Mesenchymal stem cell (in vitro differentiated cells and primary cell): ENCODE data around the gene NXT2.

ENCODE experiments used
- DNase-seq: peaks from one replicate; pipeline ENCODE4 v3.0.0-alpha.2; 2013
- H2AFZ ChIP-seq: one replicate; pipeline ENCODE4 v1.6.1; 2013; ENCODE audit warnings: low read depth, mild to moderate bottlenecking, control low read depth, inconsistent platforms, low read length, moderate library complexity
- H2AK5ac ChIP-seq: 2 replicates; pipeline ENCODE4 v1.6.1; 2013; ENCODE audit warnings: low read length, moderate library complexity, mild to moderate bottlenecking, inconsistent platforms; ENCODE audit not compliant: severe bottlenecking
- H2BK120ac ChIP-seq: one replicate; pipeline ENCODE4 v1.6.1; 2013; ENCODE audit warnings: low read depth, mild to moderate bottlenecking, inconsistent platforms, low read length, moderate library complexity
- H2BK12ac ChIP-seq, 2 experiments: one replicate each; pipeline ENCODE4 v1.6.1; 2013; ENCODE audit warnings: inconsistent platforms in 2 of 2, low read length in 2 of 2, mild to moderate bottlenecking in 2 of 2, moderate library complexity in 2 of 2, control low read depth in 1 of 2
- H2BK15ac ChIP-seq: one replicate; pipeline ENCODE4 v1.6.1; 2013; ENCODE audit warnings: mild to moderate bottlenecking, low read depth, inconsistent platforms; ENCODE audit not compliant: poor library complexity, severe bottlenecking
- H2BK5ac ChIP-seq: 2 replicates; pipeline ENCODE4 v1.6.1; 2013; ENCODE audit warnings: low read depth, mild to moderate bottlenecking, low read length, control low read depth, inconsistent platforms; ENCODE audit not compliant: poor library complexity, severe bottlenecking
- H3K14ac ChIP-seq, 2 experiments: one replicate each; pipeline ENCODE4 v1.6.1; 2013; ENCODE audit warnings: inconsistent platforms in 2 of 2, low read length in 2 of 2, control low read depth in 1 of 2, mild to moderate bottlenecking in 1 of 2, moderate library complexity in 1 of 2
- H3K18ac ChIP-seq, 2 experiments: one replicate each; pipeline ENCODE4 v1.6.1; 2013; ENCODE audit warnings: inconsistent platforms in 2 of 2, low read length in 2 of 2, control low read depth in 1 of 2, low read depth in 1 of 2, mild to moderate bottlenecking in 1 of 2
- H3K23ac ChIP-seq, 2 experiments: one replicate each; pipeline ENCODE4 v1.6.1; 2013; ENCODE audit warnings: inconsistent platforms in 2 of 2, low read length in 2 of 2, mild to moderate bottlenecking in 2 of 2, moderate library complexity in 2 of 2, control low read depth in 1 of 2
- H3K27ac ChIP-seq: 2 replicates; pipeline ENCODE4 v1.5.1; 2013; ENCODE audit warnings: mild to moderate bottlenecking, moderate library complexity, low read length, control low read depth, inconsistent platforms; ENCODE audit not compliant: poor library complexity, severe bottlenecking
- H3K27me3 ChIP-seq, 2 experiments: 2 replicates each; pipeline versions ENCODE4 v1.6.1 to v1.7.0; 2013; ENCODE audit warnings: low read length in 2 of 2, mild to moderate bottlenecking in 2 of 2, moderate library complexity in 2 of 2, control low read depth in 1 of 2, inconsistent platforms in 1 of 2; ENCODE audit not compliant: control insufficient read depth in 1 of 2, insufficient read depth in 1 of 2
- H3K36me3 ChIP-seq, 2 experiments: 2 replicates each; pipeline versions ENCODE4 v1.6.1 to v1.7.0; 2013; ENCODE audit warnings: low read length in 2 of 2, control low read depth in 1 of 2, inconsistent platforms in 1 of 2, low read depth in 1 of 2, mild to moderate bottlenecking in 1 of 2; ENCODE audit not compliant: insufficient read depth in 2 of 2, control insufficient read depth in 1 of 2
- H3K4ac ChIP-seq, 2 experiments: one replicate each; pipeline ENCODE4 v1.6.1; 2013; ENCODE audit warnings: inconsistent platforms in 2 of 2, low read length in 2 of 2, mild to moderate bottlenecking in 2 of 2, moderate library complexity in 2 of 2, control low read depth in 1 of 2, low read depth in 1 of 2
- H3K4me1 ChIP-seq: 2 replicates; pipeline ENCODE4 v1.6.1; 2013; ENCODE audit warnings: low read depth, low read length, control low read depth; ENCODE audit not compliant: control insufficient read depth, insufficient read depth
- H3K4me2 ChIP-seq: 2 replicates; pipeline ENCODE4 v1.6.1; 2013; ENCODE audit warnings: low read length, mild to moderate bottlenecking, inconsistent platforms; ENCODE audit not compliant: poor library complexity, severe bottlenecking
- H3K4me3 ChIP-seq, 2 experiments: 2 replicates each; pipeline versions ENCODE4 v1.5.1 to v1.7.0; 2013; ENCODE audit warnings: low read length in 2 of 2, mild to moderate bottlenecking in 2 of 2, control low read depth in 1 of 2, low read depth in 1 of 2; ENCODE audit not compliant: insufficient read depth in 1 of 2
- H3K79me1 ChIP-seq: replicated peaks from 2 replicates; pipeline ENCODE4 v1.6.1; 2013; ENCODE audit warnings: mild to moderate bottlenecking, control low read depth, low read length, inconsistent platforms; ENCODE audit not compliant: poor library complexity, severe bottlenecking
- H3K9ac ChIP-seq: 2 replicates; pipeline ENCODE4 v1.7.0; 2013; ENCODE audit warnings: mild to moderate bottlenecking, low read length, moderate library complexity
- H3K9me3 ChIP-seq: 2 replicates; pipeline ENCODE4 v1.7.0; 2013; ENCODE audit warnings: mild to moderate bottlenecking, low read length; ENCODE audit not compliant: control insufficient read depth
- H4K8ac ChIP-seq: one replicate; pipeline ENCODE4 v1.6.1; 2013; ENCODE audit warnings: inconsistent platforms, mild to moderate bottlenecking, low read length, moderate library complexity
- H4K91ac ChIP-seq: one replicate; pipeline ENCODE4 v1.6.1; 2013; ENCODE audit warnings: mild to moderate bottlenecking, low read length, inconsistent platforms
- WGBS: methylation state at CpG from one replicate; pipeline ENCODE4 v1.1.7; 2013; ENCODE audit warnings: mixed read lengths; 5-methylcytosine and 5-hydroxymethylcytosine counted together

Gene NXT2

DNA sequence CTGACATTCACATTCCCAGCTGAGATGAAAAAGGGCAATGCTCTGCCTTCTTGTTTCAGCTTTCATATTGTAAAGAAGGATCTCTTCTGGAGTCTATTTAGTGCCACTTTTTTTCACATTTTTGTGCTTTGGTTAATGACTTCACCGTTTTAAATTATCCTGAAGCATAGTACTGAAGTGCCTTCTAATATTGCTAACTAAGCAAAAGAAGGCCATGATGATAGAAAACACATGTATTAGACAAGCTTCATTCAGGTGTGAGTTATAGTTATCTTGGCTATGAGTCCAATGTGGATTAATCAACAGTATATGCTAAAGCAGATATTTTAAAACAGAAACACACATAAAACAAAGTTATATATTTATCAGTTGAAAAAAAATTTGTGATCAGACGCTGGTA is 40.4 kb downstream of the NXT2 start:
- WGBS: 63% methylated on average over 1 of the region's 2 CpGs

GRCh38 chrX:109578916-109579315 is 42.3 kb downstream of the NXT2 start:
- H2BK15ac ChIP-seq: no peak overlapping the region
- H3K79me1 ChIP-seq: no peaks in the 10 kb centered on the region
- no peak overlapping the region for H3K4me2 ChIP-seq
- no peak overlapping the region for H3K23ac ChIP-seq
- no peak overlapping the region for H2BK5ac ChIP-seq
- H4K8ac ChIP-seq: no peak overlapping the region
- H4K91ac ChIP-seq: no peak overlapping the region
- H3K4me1 ChIP-seq: no peaks in the 10 kb centered on the region
- no peak overlapping the region for H2BK12ac ChIP-seq
- H2BK120ac ChIP-seq: no peak overlapping the region
- H3K4ac ChIP-seq: no peak overlapping the region
- H2AFZ ChIP-seq: no peak overlapping the region
- H2AK5ac ChIP-seq: no peak overlapping the region
- no peak overlapping the region for H3K9ac ChIP-seq
- no peak overlapping the region for H3K18ac ChIP-seq
- no peak for DNase-seq
- no peak overlapping the region for H3K27ac ChIP-seq
- H3K14ac ChIP-seq: no peak overlapping the region
- H3K4me3 ChIP-seq: no peak overlapping the region
- no peaks in the 10 kb centered on the region for H3K9me3 ChIP-seq
- no peaks in the 10 kb centered on the region for H3K36me3 ChIP-seq
- H3K27me3 ChIP-seq: peaks cover 0 to 48% of the 10 kb centered on the region in 2 experiments
- WGBS: no CpG with 5 or more reads among the region's 1 CpG

More for the DNA sequence above, 40.4 kb downstream of the NXT2 start:
- no peak for DNase-seq
- H2AK5ac ChIP-seq: no peak overlapping the region
- peaks cover 0 to 57% of the 10 kb centered on the region in 2 experiments for H3K27me3 ChIP-seq
- H3K18ac ChIP-seq: no peak overlapping the region
- H3K4me3 ChIP-seq: no peak overlapping the region
- H3K23ac ChIP-seq: no peak overlapping the region
- H2BK15ac ChIP-seq: no peak overlapping the region
- H3K27ac ChIP-seq: no peak overlapping the region
- no peaks in the 10 kb centered on the region for H3K4me1 ChIP-seq
- no peak overlapping the region for H4K8ac ChIP-seq
- no peak overlapping the region for H3K9ac ChIP-seq
- H2BK120ac ChIP-seq: no peak overlapping the region
- no peak overlapping the region for H2BK12ac ChIP-seq
- no peaks in the 10 kb centered on the region for H3K9me3 ChIP-seq
- no peak overlapping the region for H4K91ac ChIP-seq
- no peak overlapping the region for H2AFZ ChIP-seq
- no peaks in the 10 kb centered on the region for H3K36me3 ChIP-seq
- H3K14ac ChIP-seq: no peak overlapping the region
- no peaks in the 10 kb centered on the region for H3K79me1 ChIP-seq
- H3K4me2 ChIP-seq: no peak overlapping the region
- H3K4ac ChIP-seq: no peak overlapping the region
- H2BK5ac ChIP-seq: no peak overlapping the region

- no peak overlapping the region for H2BK12ac ChIP-seq
- H3K27me3 ChIP-seq: peaks cover 4 to 50% of the 10 kb centered on the region in 2 experiments
- no peak overlapping the region for H3K4me3 ChIP-seq
- H3K4ac ChIP-seq: no peak overlapping the region
- no peak for DNase-seq
- H2AK5ac ChIP-seq: no peak overlapping the region
- H3K36me3 ChIP-seq: no peaks in the 10 kb centered on the region
- H3K4me1 ChIP-seq: no peaks in the 10 kb centered on the region
- H3K27ac ChIP-seq: no peak overlapping the region
- H3K9me3 ChIP-seq: no peaks in the 10 kb centered on the region
- no peak overlapping the region for H3K18ac ChIP-seq
- 88% methylated on average over 5 of the region's 7 CpGs for WGBS
- no peak overlapping the region for H2BK5ac ChIP-seq
- no peak overlapping the region for H2BK120ac ChIP-seq
- H2BK15ac ChIP-seq: no peak overlapping the region
- H3K9ac ChIP-seq: no peak overlapping the region
- H3K4me2 ChIP-seq: no peak overlapping the region
- H4K8ac ChIP-seq: no peak overlapping the region
- no peak overlapping the region for H3K23ac ChIP-seq
- no peak overlapping the region for H3K14ac ChIP-seq
- H2AFZ ChIP-seq: no peak overlapping the region
- no peak overlapping the region for H4K91ac ChIP-seq
- H3K79me1 ChIP-seq: no peaks in the 10 kb centered on the region
These were observed 48.8 kb downstream of the NXT2 start for GRCh38 chrX:109585488-109585887.

DNA sequence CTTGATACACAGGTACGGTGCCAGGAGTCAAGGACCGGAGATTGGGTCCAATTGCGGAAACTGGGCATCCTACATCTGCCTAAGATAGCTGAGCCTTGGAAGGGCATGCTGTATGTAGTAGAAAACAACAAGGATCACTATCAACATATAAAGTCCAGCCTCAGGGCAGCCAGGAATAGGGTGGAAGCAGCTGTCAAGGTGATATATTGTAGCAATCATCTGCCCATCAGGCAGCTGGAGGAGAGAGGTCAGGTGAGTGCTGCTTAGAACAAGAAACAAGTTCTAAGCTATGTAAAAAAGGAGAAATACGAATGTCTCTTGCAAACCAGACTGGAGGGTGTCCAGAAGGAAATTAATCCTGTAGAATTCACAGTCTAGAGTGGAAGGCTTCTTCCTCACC is 53.5 kb downstream of the NXT2 start:
- no peak overlapping the region for H3K4ac ChIP-seq
- peaks cover 4 to 65% of the 10 kb centered on the region in 2 experiments for H3K27me3 ChIP-seq
- no peak overlapping the region for H3K23ac ChIP-seq
- no peaks in the 10 kb centered on the region for H3K36me3 ChIP-seq
- H3K14ac ChIP-seq: no peak overlapping the region
- no peak overlapping the region for H2AK5ac ChIP-seq
- no peak overlapping the region for H2BK15ac ChIP-seq
- no peak overlapping the region for H2AFZ ChIP-seq
- no peak overlapping the region for H3K9ac ChIP-seq
- DNase-seq: no peak
- H2BK12ac ChIP-seq: no peak overlapping the region
- no peak overlapping the region for H3K18ac ChIP-seq
- H2BK120ac ChIP-seq: no peak overlapping the region
- H3K27ac ChIP-seq: no peak overlapping the region
- H3K4me1 ChIP-seq: no peaks in the 10 kb centered on the region
- H3K9me3 ChIP-seq: no peaks in the 10 kb centered on the region
- H4K8ac ChIP-seq: no peak overlapping the region
- 90% methylated on average over 2 of the region's 4 CpGs for WGBS
- H3K79me1 ChIP-seq: no peaks in the 10 kb centered on the region
- H3K4me2 ChIP-seq: no peak overlapping the region
- no peak overlapping the region for H2BK5ac ChIP-seq
- no peak overlapping the region for H3K4me3 ChIP-seq
- no peak overlapping the region for H4K91ac ChIP-seq
